Skeletal muscle satellite cell (primary cell): ENCODE data around the gene PFKP.

Source experiments
- H3K27me3 ChIP-seq: 2 replicates; pipeline ENCODE4 v1.7.0; 2013; ENCODE audit warnings: low read length; ENCODE audit not compliant: control insufficient read depth, insufficient read depth
- H3K36me3 ChIP-seq: 2 replicates; pipeline ENCODE4 v1.7.0; 2013; ENCODE audit warnings: mild to moderate bottlenecking, control low read depth, low read length; ENCODE audit not compliant: insufficient read depth
- H3K4me1 ChIP-seq: 2 replicates; pipeline ENCODE4 v1.7.0; 2013; ENCODE audit warnings: low read length; ENCODE audit not compliant: control insufficient read depth, insufficient read depth
- H3K4me2 ChIP-seq: 2 replicates; pipeline ENCODE4 v1.7.0; 2013; ENCODE audit warnings: mild to moderate bottlenecking, low read length
- H3K4me3 ChIP-seq: 2 replicates; pipeline ENCODE4 v1.7.0; 2013; ENCODE audit warnings: low read length
- H3K9ac ChIP-seq: 2 replicates; pipeline ENCODE4 v1.7.0; 2013; ENCODE audit warnings: mild to moderate bottlenecking, low read depth, low read length, moderate library complexity
- H3K9me3 ChIP-seq: replicated peaks from 2 replicates; pipeline ENCODE4 v1.7.0; 2013; ENCODE audit warnings: mild to moderate bottlenecking, control low read depth, low read length

Gene PFKP

GRCh38 chr10:3145366-3145765 lies 78.0 kb downstream of the PFKP start:
- Histone ChIP-seq H3K36me3 (peaks cover 94% of the 10 kb centered on the region), H3K4me3 (no peak overlapping the region), H3K27me3 (no peaks in the 10 kb centered on the region), H3K4me1 (peaks cover 1% of the 10 kb centered on the region), H3K9ac (no peak overlapping the region), H3K9me3 (no peaks in the 10 kb centered on the region), H3K4me2 (no peak overlapping the region)

- Histone ChIP-seq H3K4me3 (no peak overlapping the region), H3K9ac (no peak overlapping the region), H3K4me2 (no peak overlapping the region), H3K27me3 (no peaks in the 10 kb centered on the region), H3K9me3 (no peaks in the 10 kb centered on the region), H3K36me3 (peaks cover 95% of the 10 kb centered on the region), H3K4me1 (no peaks in the 10 kb centered on the region)
Measured at GRCh38 chr10:3146289-3146688, 78.9 kb downstream of the PFKP start.

- H3K9me3 ChIP-seq = no peaks in the 10 kb centered on the region
- H3K36me3 ChIP-seq = peaks cover 95% of the 10 kb centered on the region
- H3K4me1 ChIP-seq = no peaks in the 10 kb centered on the region
- H3K4me3 ChIP-seq = no peak overlapping the region
- H3K9ac ChIP-seq = no peak overlapping the region
- H3K4me2 ChIP-seq = no peak overlapping the region
- H3K27me3 ChIP-seq = no peaks in the 10 kb centered on the region
Measured at GRCh38 chr10:3147117-3147820, 79.9 kb downstream of the PFKP start.

DNA sequence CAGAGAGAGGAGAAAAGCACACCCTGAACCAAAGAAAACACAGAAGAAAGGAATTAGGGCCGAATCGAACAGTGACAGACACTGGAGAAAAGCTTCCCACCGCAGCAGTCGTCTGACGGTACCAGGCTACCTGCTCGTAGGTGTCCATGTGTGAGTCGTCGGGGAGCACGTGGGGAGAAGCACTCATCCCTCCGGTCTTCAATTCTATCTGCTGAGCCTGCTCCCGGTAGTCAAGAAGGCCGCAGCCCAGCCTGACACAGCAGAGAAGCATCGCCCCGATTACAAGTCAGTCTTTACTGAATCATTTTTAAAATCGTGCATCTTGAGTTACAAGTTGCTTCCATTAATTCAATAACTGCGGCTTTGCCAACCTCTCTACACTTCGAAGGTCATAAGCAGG lies 80.7 kb downstream of the PFKP start:
- Histone ChIP-seq H3K27me3 (no peaks in the 10 kb centered on the region), H3K36me3 (peaks cover 99% of the 10 kb centered on the region)

DNA sequence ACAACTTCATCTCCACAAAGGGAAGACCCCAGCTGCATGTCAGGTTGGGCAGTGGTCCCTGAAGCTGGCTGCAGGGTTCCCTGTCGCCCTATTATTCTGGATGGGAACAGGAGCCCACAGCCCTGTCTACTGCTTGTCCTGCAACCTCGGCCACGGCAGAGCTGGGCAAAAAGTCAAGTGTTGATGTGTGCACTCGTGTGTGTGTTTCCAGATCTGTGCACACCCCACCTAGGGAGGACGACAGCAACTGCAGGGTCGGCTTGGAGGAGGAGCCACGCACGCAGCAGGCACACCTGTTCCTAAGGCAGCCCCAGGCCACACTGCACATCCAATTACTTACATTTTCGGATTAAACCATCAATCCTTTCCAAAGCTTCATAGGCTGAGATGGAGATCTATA lies 81.6 kb downstream of the PFKP start:
- Histone ChIP-seq H3K9ac (no peak overlapping the region), H3K4me2 (no peak overlapping the region), H3K4me1 (no peaks in the 10 kb centered on the region), H3K36me3 (peaks cover 99% of the 10 kb centered on the region), H3K27me3 (no peaks in the 10 kb centered on the region), H3K4me3 (no peak overlapping the region), H3K9me3 (no peaks in the 10 kb centered on the region)

More for the DNA sequence above, 80.7 kb downstream of the PFKP start:
- Histone ChIP-seq H3K9me3 (no peaks in the 10 kb centered on the region), H3K9ac (no peak overlapping the region), H3K4me2 (no peak overlapping the region), H3K4me1 (no peaks in the 10 kb centered on the region), H3K4me3 (no peak overlapping the region)

DNA sequence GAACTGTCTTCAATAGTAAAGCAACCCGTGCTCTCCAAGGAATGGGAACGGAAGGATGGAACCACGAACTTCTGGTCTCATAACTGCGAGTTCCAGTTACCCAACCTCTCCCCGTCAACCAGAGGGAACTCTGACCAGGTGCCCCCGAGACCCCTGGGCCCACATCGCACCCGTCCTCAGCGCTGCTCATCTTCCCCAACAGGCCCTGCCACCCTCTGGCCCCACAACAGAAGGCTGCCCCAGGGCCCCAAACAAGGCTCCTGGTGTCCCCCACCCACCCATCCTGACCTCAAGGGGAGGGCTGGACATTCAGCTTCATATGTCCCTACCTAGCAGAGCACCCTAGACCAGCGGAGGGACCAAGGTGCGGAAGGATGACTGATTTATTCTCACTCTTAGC lies 82.6 kb downstream of the PFKP start:
- Histone ChIP-seq H3K4me3 (no peak overlapping the region), H3K9ac (no peak overlapping the region), H3K9me3 (no peaks in the 10 kb centered on the region), H3K4me1 (no peaks in the 10 kb centered on the region), H3K27me3 (no peaks in the 10 kb centered on the region), H3K36me3 (peaks cover 99% of the 10 kb centered on the region), H3K4me2 (no peak overlapping the region)

DNA sequence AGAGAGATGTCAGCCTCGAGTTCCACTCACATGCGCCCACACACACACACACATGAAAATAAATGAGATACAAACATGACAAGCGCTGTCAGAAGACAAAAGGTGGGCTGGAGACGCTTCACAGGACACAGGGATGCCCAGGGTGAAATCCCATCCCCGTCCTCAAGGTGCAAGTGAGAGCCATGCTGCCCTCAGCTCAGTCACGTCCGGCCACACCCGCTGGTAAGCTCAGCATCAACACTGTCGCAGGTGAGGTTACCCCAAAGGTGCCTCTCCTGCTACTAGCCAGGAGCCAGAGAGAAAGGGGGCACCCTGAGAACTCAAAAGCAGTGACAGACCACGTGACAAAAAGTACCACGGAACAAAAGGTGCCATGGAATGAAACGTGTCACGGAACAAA lies 83.0 kb downstream of the PFKP start:
- Histone ChIP-seq H3K9me3 (no peaks in the 10 kb centered on the region), H3K4me3 (no peak overlapping the region), H3K36me3 (peaks cover 99% of the 10 kb centered on the region), H3K27me3 (no peaks in the 10 kb centered on the region), H3K9ac (no peak overlapping the region), H3K4me2 (no peak overlapping the region), H3K4me1 (no peaks in the 10 kb centered on the region)

DNA sequence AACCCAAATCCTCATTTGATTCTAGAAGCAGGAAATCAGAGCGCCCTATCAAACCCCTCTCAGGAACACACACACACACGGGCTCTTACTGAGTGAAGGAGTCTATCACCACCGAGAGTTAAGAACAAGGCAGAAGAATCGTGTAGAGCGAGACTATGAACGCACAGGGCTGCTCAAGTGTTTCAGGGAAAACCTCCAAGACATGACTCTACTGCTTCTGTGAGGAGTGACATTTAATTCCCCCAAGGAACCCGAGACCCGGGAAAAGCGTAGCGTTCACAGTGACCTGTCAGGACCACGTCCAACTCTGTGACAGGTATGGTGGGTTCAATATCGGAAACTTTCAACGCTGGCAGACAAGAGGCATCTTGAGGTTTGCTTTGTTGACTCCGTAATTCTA lies 83.6 kb downstream of the PFKP start:
- Histone ChIP-seq H3K27me3 (no peaks in the 10 kb centered on the region), H3K4me2 (no peak overlapping the region), H3K9me3 (no peaks in the 10 kb centered on the region), H3K9ac (no peak overlapping the region), H3K4me1 (no peaks in the 10 kb centered on the region), H3K4me3 (no peak overlapping the region), H3K36me3 (peaks cover 99% of the 10 kb centered on the region)

DNA sequence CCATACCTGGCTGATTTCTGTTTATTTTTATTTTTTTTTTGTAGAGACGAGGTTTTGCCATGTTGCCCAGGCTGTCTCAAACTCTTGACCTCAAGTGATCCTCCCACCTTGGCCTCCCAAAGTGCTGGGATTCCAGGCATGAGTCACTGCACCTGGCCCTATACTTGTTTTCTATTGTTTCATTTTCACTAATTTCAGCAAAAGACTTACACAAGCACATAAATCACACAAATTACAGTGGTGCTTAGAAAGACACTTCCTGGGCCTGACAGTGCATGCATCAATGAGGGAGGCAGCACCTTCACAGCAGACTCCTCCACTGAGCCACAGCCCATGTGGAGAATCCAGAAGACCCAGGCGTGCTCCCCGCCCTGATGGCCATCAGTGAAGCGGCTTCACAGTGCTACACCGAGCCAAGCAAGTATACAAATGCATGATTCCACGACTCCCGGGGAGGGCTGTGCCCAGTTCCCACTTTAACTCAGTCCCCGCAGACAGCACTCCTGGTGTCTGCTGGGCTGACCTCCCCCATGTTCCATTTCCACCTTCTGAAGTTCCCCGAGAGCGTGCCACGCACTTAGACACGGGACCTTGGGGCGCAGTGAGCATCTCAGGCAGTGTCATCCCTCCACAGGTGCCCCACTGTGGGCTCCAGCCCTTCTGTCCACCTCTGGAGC lies 84.7 kb downstream of the PFKP start:
- H3K27me3 ChIP-seq = no peaks in the 10 kb centered on the region
- H3K9ac ChIP-seq = no peak overlapping the region
- H3K36me3 ChIP-seq = peaks cover 100% of the 10 kb centered on the region
- H3K4me1 ChIP-seq = no peaks in the 10 kb centered on the region
- no peaks in the 10 kb centered on the region for H3K9me3 ChIP-seq
- H3K4me3 ChIP-seq = no peak overlapping the region
- no peak overlapping the region for H3K4me2 ChIP-seq

DNA sequence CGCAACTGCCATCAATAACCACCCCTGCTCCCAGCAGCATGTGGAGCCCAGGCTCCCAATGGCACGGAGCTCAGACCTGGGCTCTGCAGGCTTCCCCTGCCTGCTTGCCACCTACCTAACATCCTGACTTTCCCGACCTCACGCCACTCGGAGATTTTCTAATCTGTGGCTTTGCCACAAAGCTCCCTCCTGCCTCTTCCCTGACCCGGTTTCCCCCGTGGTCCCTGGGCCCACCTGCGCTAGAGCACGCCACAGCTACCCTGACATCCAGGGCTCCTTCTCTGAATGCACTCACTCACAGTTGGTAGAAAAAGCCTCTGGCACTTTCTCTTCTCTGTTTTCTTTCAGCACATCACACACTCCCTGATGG lies 85.2 kb downstream of the PFKP start:
- H3K9ac ChIP-seq = no peak overlapping the region
- H3K9me3 ChIP-seq = no peaks in the 10 kb centered on the region
- H3K4me2 ChIP-seq = no peak overlapping the region
- no peak overlapping the region for H3K4me3 ChIP-seq
- H3K4me1 ChIP-seq = no peaks in the 10 kb centered on the region
- H3K27me3 ChIP-seq = no peaks in the 10 kb centered on the region
- H3K36me3 ChIP-seq = peaks cover 100% of the 10 kb centered on the region

GRCh38 chr10:3154666-3155065 lies 87.3 kb downstream of the PFKP start:
- Histone ChIP-seq H3K4me3 (no peak overlapping the region), H3K9me3 (no peaks in the 10 kb centered on the region), H3K4me1 (no peaks in the 10 kb centered on the region), H3K27me3 (no peaks in the 10 kb centered on the region), H3K4me2 (no peak overlapping the region), H3K9ac (no peak overlapping the region), H3K36me3 (peaks cover 98% of the 10 kb centered on the region)

DNA sequence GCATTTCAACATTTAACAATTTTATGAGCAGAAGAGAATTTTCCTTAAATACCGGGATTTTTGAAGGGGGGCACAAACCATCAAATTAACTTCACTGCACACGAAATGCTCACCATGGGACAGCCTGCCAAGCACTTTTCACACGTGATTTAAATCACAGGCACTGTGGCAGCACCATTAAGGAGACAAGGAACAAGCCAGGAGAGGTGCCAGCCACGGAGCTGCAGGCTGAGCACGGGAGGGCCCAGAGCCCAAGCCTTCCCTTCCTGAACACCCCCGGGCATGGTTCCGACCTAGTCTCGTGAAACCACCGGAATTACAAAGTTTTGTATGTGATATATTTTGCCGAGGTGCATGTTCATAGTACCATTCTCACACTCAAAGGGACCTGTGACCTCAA lies 91.8 kb downstream of the PFKP start:
- Histone ChIP-seq H3K27me3 (no peaks in the 10 kb centered on the region), H3K36me3 (peaks cover 93% of the 10 kb centered on the region), H3K4me1 (no peaks in the 10 kb centered on the region), H3K4me2 (no peak overlapping the region), H3K9me3 (no peaks in the 10 kb centered on the region), H3K4me3 (no peak overlapping the region), H3K9ac (no peak overlapping the region)
